Brain microvascular endothelial cell (primary cell): ENCODE measurements around the gene TP53BP2.

ENCODE experiments used
- DNase-seq: peaks from one replicate; pipeline ENCODE4 v3.0.0-alpha.2; 2020
- H3K27ac ChIP-seq: fragments of 250-450 bp; sonication (Bioruptor Pico); 2 replicates; pipeline ENCODE4 v1.5.1; 2020; ENCODE audit warnings: mild to moderate bottlenecking, moderate library complexity
- H3K27me3 ChIP-seq: fragments of 250-450 bp; sonication (Bioruptor Pico); replicated peaks from 2 replicates; pipeline ENCODE4 v1.5.1; 2020; ENCODE audit warnings: mild to moderate bottlenecking
- H3K36me3 ChIP-seq: fragments of 250-450 bp; sonication (Bioruptor Pico); replicated peaks from 2 replicates; pipeline ENCODE4 v1.5.1; 2020; ENCODE audit warnings: mild to moderate bottlenecking
- H3K4me3 ChIP-seq: 2 replicates; pipeline ENCODE4 v1.5.1; 2011; ENCODE audit warnings: low read depth, mild to moderate bottlenecking, control low read depth, low read length, moderate library complexity
- in situ Hi-C: cut with HindIII; loops from 2 replicates; pipeline ENCODE4 v1.10.0; 2017; ENCODE audit warnings: low sequenced_read_pairs, low pct_ligation_motif_present
- TF ChIP-seq, protein P1 (sequence below): IDR thresholded peaks from 2 replicates; pipeline ENCODE4 v1.5.1; 2011; ENCODE audit warnings: low read depth, mild to moderate bottlenecking, moderate library complexity, low read length, control low read depth, inconsistent platforms; ENCODE audit errors: missing control alignments

Gene TP53BP2

DNA sequence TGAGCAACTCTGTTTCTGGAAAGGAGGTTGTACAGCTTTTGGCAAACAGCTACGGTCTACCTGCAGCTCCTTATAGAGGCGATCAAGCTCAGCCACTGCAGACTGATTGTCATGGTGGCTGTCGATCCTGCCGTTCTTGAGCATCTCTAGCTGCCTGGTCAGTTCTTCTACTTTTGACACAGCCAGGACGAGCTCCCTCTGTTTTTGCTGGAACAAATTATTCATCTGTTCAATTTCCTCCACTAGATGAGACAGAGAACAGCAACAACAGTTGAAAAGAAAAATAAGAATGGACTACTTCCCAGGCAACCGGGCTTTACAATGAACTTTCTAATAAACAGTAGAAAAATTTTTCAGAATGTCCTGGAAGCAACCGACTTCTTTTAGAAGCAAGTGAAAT lies 42.5 kb downstream of the TP53BP2 start:
- no peak for DNase-seq
- H3K27ac ChIP-seq = no peak overlapping the region
- TF ChIP-seq, protein P1, sequence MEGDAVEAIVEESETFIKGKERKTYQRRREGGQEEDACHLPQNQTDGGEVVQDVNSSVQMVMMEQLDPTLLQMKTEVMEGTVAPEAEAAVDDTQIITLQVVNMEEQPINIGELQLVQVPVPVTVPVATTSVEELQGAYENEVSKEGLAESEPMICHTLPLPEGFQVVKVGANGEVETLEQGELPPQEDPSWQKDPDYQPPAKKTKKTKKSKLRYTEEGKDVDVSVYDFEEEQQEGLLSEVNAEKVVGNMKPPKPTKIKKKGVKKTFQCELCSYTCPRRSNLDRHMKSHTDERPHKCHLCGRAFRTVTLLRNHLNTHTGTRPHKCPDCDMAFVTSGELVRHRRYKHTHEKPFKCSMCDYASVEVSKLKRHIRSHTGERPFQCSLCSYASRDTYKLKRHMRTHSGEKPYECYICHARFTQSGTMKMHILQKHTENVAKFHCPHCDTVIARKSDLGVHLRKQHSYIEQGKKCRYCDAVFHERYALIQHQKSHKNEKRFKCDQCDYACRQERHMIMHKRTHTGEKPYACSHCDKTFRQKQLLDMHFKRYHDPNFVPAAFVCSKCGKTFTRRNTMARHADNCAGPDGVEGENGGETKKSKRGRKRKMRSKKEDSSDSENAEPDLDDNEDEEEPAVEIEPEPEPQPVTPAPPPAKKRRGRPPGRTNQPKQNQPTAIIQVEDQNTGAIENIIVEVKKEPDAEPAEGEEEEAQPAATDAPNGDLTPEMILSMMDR = no peak
- in situ Hi-C loops = no loop called here
- H3K4me3 ChIP-seq = no peak overlapping the region
- H3K27me3 ChIP-seq = no peaks in the 10 kb centered on the region
- peaks cover 47% of the 10 kb centered on the region for H3K36me3 ChIP-seq

DNA sequence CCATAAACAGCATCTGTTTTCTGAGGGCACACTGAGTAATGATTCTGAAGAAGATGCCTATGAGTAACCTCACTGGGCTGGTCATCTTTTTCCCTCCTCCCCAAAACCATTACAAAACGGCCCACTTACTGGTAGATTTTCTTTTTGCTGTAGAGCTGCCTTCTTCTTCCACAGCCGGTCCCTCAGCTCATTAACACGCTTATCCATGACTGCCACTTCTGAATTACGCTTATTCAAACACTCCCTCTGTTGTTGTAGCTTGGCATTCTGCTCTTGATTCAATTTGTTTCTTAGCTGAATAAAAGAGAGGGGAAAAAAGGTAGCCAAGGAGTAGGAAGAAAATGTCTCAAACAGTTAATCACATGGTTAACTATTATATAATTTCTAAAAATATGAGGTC lies 43.1 kb downstream of the TP53BP2 start:
- TF ChIP-seq, protein P1 = no peak
- no peaks in the 10 kb centered on the region for H3K27me3 ChIP-seq
- H3K4me3 ChIP-seq = no peak overlapping the region
- no peak for DNase-seq
- in situ Hi-C loops = no loop called here
- H3K36me3 ChIP-seq = peaks cover 49% of the 10 kb centered on the region
- H3K27ac ChIP-seq = no peak overlapping the region

DNA sequence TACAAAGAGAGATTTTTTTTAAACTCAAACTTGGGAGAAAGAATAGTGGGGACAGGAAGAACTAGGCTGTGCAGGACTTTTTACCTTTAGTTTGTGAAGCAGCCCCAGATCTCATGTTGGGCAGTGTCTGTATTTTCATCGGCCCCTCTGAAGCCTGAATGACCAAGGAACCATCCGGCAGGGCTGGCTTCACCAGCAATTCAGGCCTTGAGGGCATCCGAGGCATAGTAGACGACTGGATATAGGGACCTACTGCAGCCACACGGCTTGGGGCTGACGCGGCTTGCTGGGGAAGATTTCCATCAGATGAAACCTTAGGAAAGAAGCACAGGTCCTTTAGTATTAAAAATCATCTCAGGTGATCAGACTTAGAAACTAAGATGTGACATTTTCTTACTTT lies 43.7 kb downstream of the TP53BP2 start:
- Histone ChIP-seq H3K36me3 (peaks cover 49% of the 10 kb centered on the region), H3K27ac (no peak overlapping the region), H3K4me3 (no peak overlapping the region), H3K27me3 (no peaks in the 10 kb centered on the region)
- DNase-seq = no peak
- in situ Hi-C loops = no loop called here
- TF ChIP-seq, protein P1 = no peak

DNA sequence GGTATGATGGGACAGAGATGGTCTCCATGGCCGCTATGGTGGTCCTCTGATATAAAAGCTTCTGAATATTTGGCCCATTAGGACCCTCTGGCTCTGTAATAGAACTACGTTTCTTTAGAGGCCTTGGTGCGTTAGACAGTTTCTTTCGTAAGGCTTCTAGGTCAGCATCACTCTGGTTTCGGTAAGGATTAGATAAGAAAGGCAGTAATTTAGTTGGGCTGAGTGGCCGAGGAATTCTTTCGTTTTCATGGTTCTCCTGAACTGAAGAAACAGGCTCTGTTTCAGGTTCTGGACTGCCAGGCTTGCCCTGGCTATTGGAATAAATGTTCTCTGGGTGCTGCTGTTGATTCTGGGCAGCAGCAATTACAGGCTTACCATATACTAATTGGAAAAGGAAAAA lies 49.5 kb downstream of the TP53BP2 start:
- DNase-seq = no peak
- in situ Hi-C loops = no loop called here
- TF ChIP-seq, protein P1 = no peak
- H3K27ac ChIP-seq = no peak overlapping the region
- H3K4me3 ChIP-seq = no peak overlapping the region
- peaks cover 46% of the 10 kb centered on the region for H3K36me3 ChIP-seq
- H3K27me3 ChIP-seq = no peaks in the 10 kb centered on the region

DNA sequence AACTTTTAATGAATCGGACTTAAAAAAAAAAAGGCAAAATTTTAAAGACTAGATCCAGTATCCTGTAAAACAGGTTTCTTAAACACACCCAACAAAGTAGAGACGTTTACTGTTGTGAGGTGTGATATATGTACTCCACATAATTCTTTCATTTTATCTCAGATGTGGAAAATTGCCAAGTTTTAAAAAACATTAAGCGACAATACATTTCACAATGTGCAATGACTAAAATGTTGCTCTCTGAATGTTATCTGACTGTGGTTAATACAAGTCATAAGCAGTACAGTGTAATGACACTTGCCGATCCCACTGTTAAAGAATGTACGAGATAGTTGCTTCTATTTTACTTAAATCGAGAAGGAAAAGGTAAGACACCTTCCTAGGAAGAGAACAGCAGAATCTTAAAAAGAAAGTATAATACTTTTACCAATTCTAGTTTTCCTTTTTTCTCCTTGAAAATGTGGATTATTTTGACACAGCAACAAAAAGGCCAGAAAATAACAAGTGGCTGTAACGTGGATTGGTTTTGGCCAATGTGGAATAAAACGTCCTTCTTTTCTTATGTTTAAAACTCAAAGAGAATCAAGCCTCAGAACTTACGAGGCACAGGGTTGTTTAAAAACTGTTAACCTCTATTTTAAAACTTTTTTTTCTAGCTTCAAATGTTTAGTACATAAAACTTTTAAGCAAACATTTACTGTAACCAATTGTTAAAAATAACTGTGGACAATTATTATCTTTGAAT lies 51.4 kb downstream of the TP53BP2 start:
- DNase-seq = no peak

More for the DNA sequence above, 51.4 kb downstream of the TP53BP2 start:
- Histone ChIP-seq H3K4me3 (no peak overlapping the region), H3K27me3 (no peaks in the 10 kb centered on the region), H3K36me3 (peaks cover 33% of the 10 kb centered on the region), H3K27ac (no peak overlapping the region)
- in situ Hi-C loops = no loop called here
- TF ChIP-seq, protein P1 = no peak
